ENCODE results near the gene SLC24A3.

- no peak for TF ChIP-seq CTCF (conservative IDR thresholded peaks at IDR 0.05; ENCODE audit: low read depth in 2 of 2)
- no peak for TF ChIP-seq POLR2AphosphoS5 (IDR thresholded peaks at IDR 0.05; ENCODE audit: low read depth)
- TF ChIP-seq CREB1 (CRISPR knock-in tag; IDR thresholded peaks at IDR 0.05; ENCODE audit: low read depth) = no peak
Observed at GRCh38 chr20:19697415-19697814, 485.0 kb downstream of the SLC24A3 start.
